IMR-90 (cell line): Measurements from ENCODE around the gene EIF3K. TPM values are rescaled to one million over a fixed set of nuclear protein-coding genes. Genes with fewer than 3 reads are reported as not detected.

Experiments
- ATAC-seq: fragments of 200-7000 bp; cut with Tn5 transposase; 2 replicates; pipeline ENCODE4 v1.9.1; 2020; ENCODE audit warnings: low read depth, mild to moderate bottlenecking, moderate library complexity
- BruUV-seq: library from RNA; stranded (reverse); fragments of 400-500 nt; replicated peaks from 2 replicates; lab custom pipeline; 2021; lab: Mats Ljungman, UMichigan
- CTCF ChIA-PET: fragments of 300-600 bp; formaldehyde crosslinking; extraction: SDS; loops from one replicate; lab custom pipeline; 2021; ENCODE audit warnings: antibody characterized with exemption; lab: Yijun Ruan, JAX
- POLR2A ChIA-PET: fragments of 300-600 bp; sonication (Branson Sonifier 250); formaldehyde crosslinking; loops from one replicate; lab custom pipeline; 2022; ENCODE audit warnings: antibody characterized with exemption; ENCODE audit not compliant: unreplicated experiment; lab: Charles Lee
- DNase-seq: peaks from one replicate; pipeline ENCODE4 v3.0.0; 2013
- H2AFZ ChIP-seq: replicated peaks from 2 replicates; pipeline ENCODE3; 2013; ENCODE audit warnings: low read length, mild to moderate bottlenecking; ENCODE audit not compliant: poor library complexity
- H2AK5ac ChIP-seq: 2 replicates; pipeline ENCODE4 v1.6.1; 2013; ENCODE audit warnings: low read depth, low read length, inconsistent platforms
- H2AK9ac ChIP-seq: replicated peaks from 2 replicates; pipeline ENCODE3; 2013; ENCODE audit warnings: mild to moderate bottlenecking, low read depth, low read length, moderate library complexity; ENCODE audit not compliant: poor library complexity
- H2BK120ac ChIP-seq: 2 replicates; pipeline ENCODE4 v1.6.1; 2013; ENCODE audit warnings: low read depth, low read length, inconsistent platforms
- H2BK15ac ChIP-seq: 3 replicates; pipeline ENCODE4 v1.6.1; 2013; ENCODE audit warnings: low read depth, low read length, inconsistent platforms
- H2BK20ac ChIP-seq: 2 replicates; pipeline ENCODE4 v1.6.1; 2013; ENCODE audit warnings: low read depth, mild to moderate bottlenecking, inconsistent platforms, low read length, moderate library complexity
- H2BK5ac ChIP-seq: 2 replicates; pipeline ENCODE4 v1.6.1; 2013; ENCODE audit warnings: mild to moderate bottlenecking, low read depth, low read length, inconsistent platforms; ENCODE audit not compliant: poor library complexity, severe bottlenecking
- H3K14ac ChIP-seq: replicated peaks from 2 replicates; pipeline ENCODE4 v1.6.1; 2013; ENCODE audit warnings: low read depth, low read length, inconsistent platforms
- H3K18ac ChIP-seq: 2 replicates; pipeline ENCODE4 v1.6.1; 2013; ENCODE audit warnings: low read depth, low read length, control low read depth
- H3K23ac ChIP-seq: 2 replicates; pipeline ENCODE4 v1.6.1; 2013; ENCODE audit warnings: low read depth, low read length, inconsistent platforms
- H3K27ac ChIP-seq: 2 replicates; pipeline ENCODE4 v1.5.1; 2013; ENCODE audit warnings: mild to moderate bottlenecking, control low read depth, low read length; ENCODE audit not compliant: insufficient read depth
- H3K27me3 ChIP-seq: 2 replicates; pipeline ENCODE4 v1.6.1; 2013; ENCODE audit warnings: low read length; ENCODE audit not compliant: control insufficient read depth, insufficient read depth
- H3K36me3 ChIP-seq: 2 replicates; pipeline ENCODE4 v1.6.1; 2013; ENCODE audit warnings: low read length, mixed read lengths; ENCODE audit not compliant: control insufficient read depth, insufficient read depth
- H3K4ac ChIP-seq: 2 replicates; pipeline ENCODE4 v1.6.1; 2013; ENCODE audit warnings: low read depth, low read length, inconsistent platforms
- H3K4me1 ChIP-seq: 2 replicates; pipeline ENCODE4 v1.6.1; 2013; ENCODE audit warnings: low read length, mixed read lengths; ENCODE audit not compliant: control insufficient read depth, insufficient read depth
- H3K4me2 ChIP-seq: 2 replicates; pipeline ENCODE4 v1.6.1; 2013; ENCODE audit warnings: low read depth, mild to moderate bottlenecking, control low read depth, low read length, moderate library complexity
- H3K4me3 ChIP-seq: 2 replicates; pipeline ENCODE4 v1.5.1; 2013; ENCODE audit warnings: low read depth, mild to moderate bottlenecking, control low read depth, low read length, moderate library complexity; ENCODE audit not compliant: insufficient read depth
- H3K56ac ChIP-seq: 2 replicates; pipeline ENCODE4 v1.6.1; 2013; ENCODE audit warnings: low read length, inconsistent platforms; ENCODE audit not compliant: insufficient read depth; ENCODE audit errors: extremely low read depth
- H3K79me1 ChIP-seq, 2 experiments: 2 replicates each; pipeline ENCODE4 v1.6.1; 2013; ENCODE audit warnings: low read length in 2 of 2, inconsistent platforms in 1 of 2, low read depth in 1 of 2
- H3K9ac ChIP-seq: 2 replicates; pipeline ENCODE4 v1.6.1; 2013; ENCODE audit warnings: low read depth, low read length, control low read depth
- H3K9me1 ChIP-seq: 2 replicates; pipeline ENCODE4 v1.6.1; 2013; ENCODE audit warnings: low read length, inconsistent platforms; ENCODE audit not compliant: insufficient read depth
- H3K9me3 ChIP-seq: 2 replicates; pipeline ENCODE4 v1.6.1; 2013; ENCODE audit warnings: low read length; ENCODE audit not compliant: control insufficient read depth, insufficient read depth
- H4K20me1 ChIP-seq: 2 replicates; pipeline ENCODE4 v1.6.1; 2013; ENCODE audit warnings: low read length, inconsistent platforms; ENCODE audit not compliant: insufficient read depth
- H4K5ac ChIP-seq: 2 replicates; pipeline ENCODE4 v1.6.1; 2013; ENCODE audit warnings: mild to moderate bottlenecking, low read depth, low read length, control low read depth
- H4K8ac ChIP-seq, 2 experiments: 2 replicates each; pipeline ENCODE4 v1.6.1; 2013; ENCODE audit warnings: low read depth in 2 of 2, low read length in 2 of 2, control low read depth in 1 of 2, inconsistent platforms in 1 of 2
- H4K91ac ChIP-seq: 2 replicates; pipeline ENCODE4 v1.6.1; 2013; ENCODE audit warnings: low read depth, low read length, inconsistent platforms; ENCODE audit not compliant: insufficient read depth
- BHLHE40 ChIP-seq: fragments of 150-350 bp; IDR thresholded peaks from 2 replicates; pipeline ENCODE4 v1.6.1; 2016; ENCODE audit warnings: mild to moderate bottlenecking, low read depth, low read length
- CEBPB ChIP-seq: IDR thresholded peaks from 2 replicates; pipeline ENCODE4 v1.6.1; 2012; ENCODE audit warnings: low read depth, low read length, improper control_type of control experiment
- CHD1 ChIP-seq: IDR thresholded peaks from 2 replicates; pipeline ENCODE4 v1.6.1; 2012; ENCODE audit warnings: low read depth, low read length, improper control_type of control experiment
- FOS ChIP-seq: fragments of 150-350 bp; IDR thresholded peaks from 2 replicates; pipeline ENCODE4 v1.6.1; 2016; ENCODE audit warnings: low read depth, low read length
- MAFK ChIP-seq: IDR thresholded peaks from 2 replicates; pipeline ENCODE4 v1.6.1; 2012; ENCODE audit warnings: low read depth, low read length, improper control_type of control experiment
- MAZ ChIP-seq: IDR thresholded peaks from 2 replicates; pipeline ENCODE4 v1.6.1; 2012; ENCODE audit warnings: low read depth, mild to moderate bottlenecking, low read length, improper control_type of control experiment, moderate library complexity, borderline replicate concordance
- MXI1 ChIP-seq: IDR thresholded peaks from 2 replicates; pipeline ENCODE4 v1.6.1; 2012; ENCODE audit warnings: low read depth, mild to moderate bottlenecking, low read length, moderate library complexity, borderline replicate concordance
- NFE2L2 ChIP-seq: fragments of 150-350 bp; IDR thresholded peaks from 2 replicates; pipeline ENCODE4 v1.6.1; 2016; ENCODE audit warnings: low read depth, mild to moderate bottlenecking, low read length
- POLR2A ChIP-seq: IDR thresholded peaks from 2 replicates; pipeline ENCODE4 v1.6.1; 2012; ENCODE audit warnings: mild to moderate bottlenecking, low read depth, low read length
- RAD21 ChIP-seq: IDR thresholded peaks from 2 replicates; pipeline ENCODE4 v1.6.1; 2012; ENCODE audit warnings: low read length, improper control_type of control experiment
- RCOR1 ChIP-seq: IDR thresholded peaks from 2 replicates; pipeline ENCODE4 v1.6.1; 2012; ENCODE audit warnings: mild to moderate bottlenecking, low read length, improper control_type of control experiment; ENCODE audit not compliant: insufficient replicate concordance
- RFX5 ChIP-seq: IDR thresholded peaks from 2 replicates; pipeline ENCODE4 v1.8.0; 2012; ENCODE audit warnings: low read depth, mild to moderate bottlenecking, low read length, moderate library complexity
- SMC3 ChIP-seq: fragments of 150-350 bp; IDR thresholded peaks from 2 replicates; pipeline ENCODE4 v1.6.1; 2016; ENCODE audit warnings: low read depth, mild to moderate bottlenecking, antibody characterized with exemption, low read length, moderate library complexity
- WGBS, 2 experiments: methylation state at CpG; one replicate each; pipeline versions ENCODE4 v1.1.5 to v1.1.7; 2013; ENCODE audit warnings: missing lambda C conversion rate in 2 of 2; ENCODE audit not compliant: insufficient read length in 1 of 2; ENCODE audit errors: extremely low coverage in 2 of 2; 5-methylcytosine and 5-hydroxymethylcytosine counted together
- dilution Hi-C: fragments of 300-500 bp; cut with HindIII; formaldehyde crosslinking; loops from one replicate; pipeline ENCODE4 v1.14.3; 2018; ENCODE audit warnings: low sequenced_read_pairs; ENCODE audit not compliant: unreplicated experiment
- in situ Hi-C: fragments of 300-500 bp; cut with MboI; formaldehyde crosslinking; loops from 3 replicates; pipeline ENCODE4 v1.14.3; 2019; ENCODE audit warnings: low sequenced_read_pairs, inconsistent platforms, mixed read lengths
- intact Hi-C: fragments of 100-400 bp; cut with micrococcal nuclease; formaldehyde crosslinking; loops from 2 replicates; pipeline ENCODE4 v1.10.0; 2022
- polyA plus RNA-seq, 3 experiments: library from polyadenylated mRNA; depleted of rRNA; stranded (reverse); fragments of >200 nt; gene quantifications; 2 replicates each; pipeline ENCODE4 v1.2.3, GENCODE V29; 2012; ENCODE audit warnings: low replicate concordance in 1 of 3
- total RNA-seq: library from RNA; depleted of rRNA; stranded (reverse); fragments of >200 nt; gene quantifications from 2 replicates; pipeline ENCODE4 v1.2.3, GENCODE V29; 2012
- TF ChIP-seq, protein P1 (sequence below): conservative IDR thresholded peaks from 2 replicates; pipeline ENCODE4 v1.5.1; 2012; ENCODE audit warnings: mild to moderate bottlenecking, low read depth, low read length, improper control_type of control experiment
- TF ChIP-seq, protein P2 (sequence below): fragments of 150-350 bp; IDR thresholded peaks from 2 replicates; pipeline ENCODE4 v1.6.1; 2016; ENCODE audit warnings: low read depth, mild to moderate bottlenecking, low read length, moderate library complexity, borderline replicate concordance
- TF ChIP-seq, protein P3 (sequence below): fragments of 150-350 bp; IDR thresholded peaks from 2 replicates; pipeline ENCODE4 v1.6.1; 2017; ENCODE audit warnings: mild to moderate bottlenecking, antibody characterized with exemption, low read length, low read depth

EIF3K gene
- total and polyA plus RNA-seq, 2 of the 4 experiments (the other 2 are of a cell fraction) = 575 to 1,137 TPM

DNA sequence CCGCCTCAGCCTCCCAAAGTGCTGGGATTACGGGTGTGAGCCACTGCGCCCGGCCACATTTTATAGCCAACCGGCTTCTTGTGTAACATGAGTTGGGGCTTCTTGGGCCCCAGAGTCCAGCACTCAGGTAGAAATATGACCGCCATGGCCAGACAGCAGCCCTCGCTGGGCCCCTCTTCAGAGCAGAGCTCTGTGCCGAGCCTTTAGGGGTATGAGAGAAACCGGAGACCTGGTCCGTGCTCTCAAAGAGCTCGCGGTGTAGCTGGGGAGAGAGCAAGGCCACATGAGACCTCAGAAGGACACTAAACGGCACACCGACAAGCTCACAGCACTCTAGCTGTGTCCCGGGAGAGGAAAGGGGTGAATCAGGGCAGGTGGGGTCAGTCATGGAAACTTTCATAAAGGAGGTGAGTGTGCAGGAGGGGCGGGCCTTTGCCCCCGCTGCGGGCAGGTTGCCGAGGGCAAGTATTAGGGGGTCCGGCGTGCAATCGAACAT is 44.2 kb downstream of the EIF3K start:
- BruUV-seq = no TSS peak
- Histone ChIP-seq H3K79me1 (peaks cover 5 to 62% of the 10 kb centered on the region in 2 experiments; a peak in 3 of 4 replicates), H2AFZ (no peak overlapping the region), H3K9ac (no peak overlapping the region), H3K4ac (peak overlapping the region; percentile 98), H2BK5ac (peak overlapping the region; percentile 25), H4K20me1 (peaks cover 65% of the 10 kb centered on the region), H3K9me1 (peaks cover 48% of the 10 kb centered on the region), H2AK9ac (no peak overlapping the region), H3K27ac (peak overlapping the region; percentile 22; the same call in 1 of the 2 replicates), H3K4me1 (peaks cover 53% of the 10 kb centered on the region), H3K56ac (no peak overlapping the region), H2BK15ac (0 out of 3 replicates have a peak overlapping the region, but pooled peaks have one; percentile 84), H2BK120ac (peak overlapping the region; percentile 66; the same call in 1 of the 2 replicates), H2BK20ac (no peak overlapping the region), H3K14ac (peak overlapping the region; percentile 99; the same call in 1 of the 2 replicates), H3K18ac (no peak overlapping the region), H3K9me3 (no peaks in the 10 kb centered on the region), H4K5ac (no peak overlapping the region), H4K91ac (peak overlapping the region; percentile 27; the same call in 1 of the 2 replicates), H3K27me3 (no peaks in the 10 kb centered on the region), H3K4me3 (no peak overlapping the region), H3K23ac (peak overlapping the region; percentile 99; the same call in 1 of the 2 replicates), H3K4me2 (no peak overlapping the region), H2AK5ac (peak overlapping the region; percentile 75; the same call in 1 of the 2 replicates), H4K8ac (peak overlapping the region in 1 of 2 experiments; percentile 95; a peak in 2 of 4 replicates), H3K36me3 (peaks cover 12% of the 10 kb centered on the region)
- 94% methylated on average over 17 of the region's 22 CpGs; no CpG with 5 or more reads in 1 of the 2 experiments for WGBS, 2 experiments
- intact Hi-C loops = no loop called here
- ATAC-seq = no peak
- ChIA-PET CTCF (interaction anchor here (0.7 kb wide), 1 partner anchor 29 kb away, joined by 3 read pairs; no protein-coding TSS in a partner anchor), POLR2A (no interaction called here)
- dilution Hi-C loops = no loop called here
- TF ChIP-seq POLR2A = no peak
- TF ChIP-seq, protein P1, sequence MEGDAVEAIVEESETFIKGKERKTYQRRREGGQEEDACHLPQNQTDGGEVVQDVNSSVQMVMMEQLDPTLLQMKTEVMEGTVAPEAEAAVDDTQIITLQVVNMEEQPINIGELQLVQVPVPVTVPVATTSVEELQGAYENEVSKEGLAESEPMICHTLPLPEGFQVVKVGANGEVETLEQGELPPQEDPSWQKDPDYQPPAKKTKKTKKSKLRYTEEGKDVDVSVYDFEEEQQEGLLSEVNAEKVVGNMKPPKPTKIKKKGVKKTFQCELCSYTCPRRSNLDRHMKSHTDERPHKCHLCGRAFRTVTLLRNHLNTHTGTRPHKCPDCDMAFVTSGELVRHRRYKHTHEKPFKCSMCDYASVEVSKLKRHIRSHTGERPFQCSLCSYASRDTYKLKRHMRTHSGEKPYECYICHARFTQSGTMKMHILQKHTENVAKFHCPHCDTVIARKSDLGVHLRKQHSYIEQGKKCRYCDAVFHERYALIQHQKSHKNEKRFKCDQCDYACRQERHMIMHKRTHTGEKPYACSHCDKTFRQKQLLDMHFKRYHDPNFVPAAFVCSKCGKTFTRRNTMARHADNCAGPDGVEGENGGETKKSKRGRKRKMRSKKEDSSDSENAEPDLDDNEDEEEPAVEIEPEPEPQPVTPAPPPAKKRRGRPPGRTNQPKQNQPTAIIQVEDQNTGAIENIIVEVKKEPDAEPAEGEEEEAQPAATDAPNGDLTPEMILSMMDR = no peak
- TF ChIP-seq CHD1 = no peak
- no peak for TF ChIP-seq SMC3
- TF ChIP-seq, protein P2, sequence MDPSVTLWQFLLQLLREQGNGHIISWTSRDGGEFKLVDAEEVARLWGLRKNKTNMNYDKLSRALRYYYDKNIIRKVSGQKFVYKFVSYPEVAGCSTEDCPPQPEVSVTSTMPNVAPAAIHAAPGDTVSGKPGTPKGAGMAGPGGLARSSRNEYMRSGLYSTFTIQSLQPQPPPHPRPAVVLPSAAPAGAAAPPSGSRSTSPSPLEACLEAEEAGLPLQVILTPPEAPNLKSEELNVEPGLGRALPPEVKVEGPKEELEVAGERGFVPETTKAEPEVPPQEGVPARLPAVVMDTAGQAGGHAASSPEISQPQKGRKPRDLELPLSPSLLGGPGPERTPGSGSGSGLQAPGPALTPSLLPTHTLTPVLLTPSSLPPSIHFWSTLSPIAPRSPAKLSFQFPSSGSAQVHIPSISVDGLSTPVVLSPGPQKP = no peak
- TF ChIP-seq MXI1 = no peak
- no peak for TF ChIP-seq FOS
- no peak for TF ChIP-seq CEBPB
- no peak for TF ChIP-seq MAZ
- TF ChIP-seq NFE2L2 = no peak
- no peak for TF ChIP-seq RFX5
- TF ChIP-seq MAFK = no peak
- TF ChIP-seq RCOR1 = no peak
- TF ChIP-seq BHLHE40 = no peak
- no peak for TF ChIP-seq RAD21
- TF ChIP-seq, protein P3, sequence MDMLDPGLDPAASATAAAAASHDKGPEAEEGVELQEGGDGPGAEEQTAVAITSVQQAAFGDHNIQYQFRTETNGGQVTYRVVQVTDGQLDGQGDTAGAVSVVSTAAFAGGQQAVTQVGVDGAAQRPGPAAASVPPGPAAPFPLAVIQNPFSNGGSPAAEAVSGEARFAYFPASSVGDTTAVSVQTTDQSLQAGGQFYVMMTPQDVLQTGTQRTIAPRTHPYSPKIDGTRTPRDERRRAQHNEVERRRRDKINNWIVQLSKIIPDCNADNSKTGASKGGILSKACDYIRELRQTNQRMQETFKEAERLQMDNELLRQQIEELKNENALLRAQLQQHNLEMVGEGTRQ = no peak
- in situ Hi-C loops = no loop called here
- DNase-seq = no peak
